RWPE2 (cell line): Measurements from ENCODE around the gene DNAJB11.

ENCODE experiments used
- ATAC-seq: fragments of 200-7000 bp; cut with Tn5 transposase; 3 replicates; pipeline ENCODE4 v1.9.1; 2021; ENCODE audit warnings: low read depth
- DNase-seq: peaks from one replicate; pipeline ENCODE4 v3.0.0-alpha.2; 2020; ENCODE audit warnings: low spot score
- H3K27ac ChIP-seq: fragments of 450-650 bp; 2 replicates; pipeline ENCODE4 v1.5.1; 2017; ENCODE audit warnings: mild to moderate bottlenecking; ENCODE audit not compliant: poor library complexity, severe bottlenecking
- H3K27me3 ChIP-seq: fragments of 250-450 bp; sonication (Bioruptor Pico); 2 replicates; pipeline ENCODE4 v1.5.1; 2021; ENCODE audit warnings: mild to moderate bottlenecking, moderate library complexity; ENCODE audit not compliant: insufficient read depth, poor library complexity, severe bottlenecking
- H3K36me3 ChIP-seq: fragments of 250-450 bp; sonication (Bioruptor Pico); 2 replicates; pipeline ENCODE4 v1.5.1; 2020; ENCODE audit warnings: low read depth, mild to moderate bottlenecking, moderate library complexity
- H3K4me1 ChIP-seq: fragments of 250-450 bp; sonication (Bioruptor Pico); 2 replicates; pipeline ENCODE4 v1.5.1; 2021; ENCODE audit warnings: mild to moderate bottlenecking, moderate library complexity; ENCODE audit not compliant: insufficient read depth, poor library complexity, severe bottlenecking
- H3K4me3 ChIP-seq: fragments of 250-450 bp; sonication (Bioruptor Pico); 2 replicates; pipeline ENCODE4 v1.5.1; 2021; ENCODE audit warnings: mild to moderate bottlenecking, moderate library complexity; ENCODE audit not compliant: severe bottlenecking
- H3K9me3 ChIP-seq: fragments of 250-450 bp; sonication (Bioruptor Pico); 2 replicates; pipeline ENCODE4 v1.5.1; 2021; ENCODE audit warnings: mild to moderate bottlenecking, moderate library complexity; ENCODE audit not compliant: severe bottlenecking
- TF ChIP-seq, protein P1 (sequence below): fragments of 450-650 bp; IDR thresholded peaks from one replicate; pipeline ENCODE4 v1.5.1; 2017; ENCODE audit warnings: mild to moderate bottlenecking, moderate library complexity; ENCODE audit not compliant: poor library complexity, severe bottlenecking

Gene DNAJB11

DNA sequence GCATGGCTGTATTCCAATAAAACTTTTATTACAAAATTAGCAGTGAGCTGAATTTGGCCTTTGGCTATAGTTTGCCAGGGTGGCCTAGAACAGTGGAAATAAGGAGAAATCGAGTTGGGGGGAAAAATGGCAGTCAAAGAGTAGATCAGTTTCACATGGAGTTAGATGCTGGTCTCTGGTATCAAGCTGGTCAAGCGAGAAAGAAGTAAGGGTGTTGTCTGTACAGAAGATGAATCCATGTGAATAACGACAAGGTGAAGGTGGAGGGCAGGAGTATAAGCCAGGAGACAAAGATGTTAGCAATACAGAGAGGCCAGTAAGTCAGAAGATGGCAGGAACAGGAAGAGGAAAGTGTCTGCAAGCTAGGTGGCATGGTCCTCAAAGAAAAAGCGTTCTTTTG lies 54.1 kb downstream of the DNAJB11 start:
- no peaks in the 10 kb centered on the region for H3K36me3 ChIP-seq
- H3K4me3 ChIP-seq = no peak overlapping the region
- DNase-seq = no peak
- H3K27ac ChIP-seq = no peak overlapping the region
- TF ChIP-seq, protein P1, sequence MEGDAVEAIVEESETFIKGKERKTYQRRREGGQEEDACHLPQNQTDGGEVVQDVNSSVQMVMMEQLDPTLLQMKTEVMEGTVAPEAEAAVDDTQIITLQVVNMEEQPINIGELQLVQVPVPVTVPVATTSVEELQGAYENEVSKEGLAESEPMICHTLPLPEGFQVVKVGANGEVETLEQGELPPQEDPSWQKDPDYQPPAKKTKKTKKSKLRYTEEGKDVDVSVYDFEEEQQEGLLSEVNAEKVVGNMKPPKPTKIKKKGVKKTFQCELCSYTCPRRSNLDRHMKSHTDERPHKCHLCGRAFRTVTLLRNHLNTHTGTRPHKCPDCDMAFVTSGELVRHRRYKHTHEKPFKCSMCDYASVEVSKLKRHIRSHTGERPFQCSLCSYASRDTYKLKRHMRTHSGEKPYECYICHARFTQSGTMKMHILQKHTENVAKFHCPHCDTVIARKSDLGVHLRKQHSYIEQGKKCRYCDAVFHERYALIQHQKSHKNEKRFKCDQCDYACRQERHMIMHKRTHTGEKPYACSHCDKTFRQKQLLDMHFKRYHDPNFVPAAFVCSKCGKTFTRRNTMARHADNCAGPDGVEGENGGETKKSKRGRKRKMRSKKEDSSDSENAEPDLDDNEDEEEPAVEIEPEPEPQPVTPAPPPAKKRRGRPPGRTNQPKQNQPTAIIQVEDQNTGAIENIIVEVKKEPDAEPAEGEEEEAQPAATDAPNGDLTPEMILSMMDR = no peak
- H3K27me3 ChIP-seq = no peaks in the 10 kb centered on the region
- H3K9me3 ChIP-seq = no peaks in the 10 kb centered on the region
- no peaks in the 10 kb centered on the region for H3K4me1 ChIP-seq
- ATAC-seq = no peak

DNA sequence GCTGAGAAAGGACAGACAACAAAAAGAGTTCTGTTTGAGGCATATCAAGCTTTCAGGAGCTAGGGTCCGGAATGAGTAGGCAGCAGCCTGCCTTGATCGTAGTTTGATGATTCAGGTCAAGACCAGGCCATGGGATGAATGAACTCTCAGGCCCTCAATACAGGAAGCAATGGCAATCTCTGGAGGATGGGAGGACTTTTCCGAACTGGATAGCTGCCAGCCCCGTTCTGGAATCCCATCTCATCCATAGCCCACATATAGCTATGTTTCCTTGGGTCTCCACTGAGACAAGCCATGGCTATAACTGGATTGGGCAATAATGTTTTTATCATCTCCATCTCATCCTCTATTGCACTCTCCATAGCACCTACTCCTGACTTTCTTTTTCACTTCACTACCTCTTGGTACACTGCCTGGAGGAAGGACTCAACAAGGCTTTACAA lies 55.1 kb downstream of the DNAJB11 start:
- H3K9me3 ChIP-seq = no peaks in the 10 kb centered on the region
- no peaks in the 10 kb centered on the region for H3K4me1 ChIP-seq
- DNase-seq (no peak), ATAC-seq (no peak)
- no peak overlapping the region for H3K4me3 ChIP-seq
- H3K27ac ChIP-seq = no peak overlapping the region
- TF ChIP-seq, protein P1 = no peak
- no peaks in the 10 kb centered on the region for H3K36me3 ChIP-seq
- H3K27me3 ChIP-seq = no peaks in the 10 kb centered on the region

DNA sequence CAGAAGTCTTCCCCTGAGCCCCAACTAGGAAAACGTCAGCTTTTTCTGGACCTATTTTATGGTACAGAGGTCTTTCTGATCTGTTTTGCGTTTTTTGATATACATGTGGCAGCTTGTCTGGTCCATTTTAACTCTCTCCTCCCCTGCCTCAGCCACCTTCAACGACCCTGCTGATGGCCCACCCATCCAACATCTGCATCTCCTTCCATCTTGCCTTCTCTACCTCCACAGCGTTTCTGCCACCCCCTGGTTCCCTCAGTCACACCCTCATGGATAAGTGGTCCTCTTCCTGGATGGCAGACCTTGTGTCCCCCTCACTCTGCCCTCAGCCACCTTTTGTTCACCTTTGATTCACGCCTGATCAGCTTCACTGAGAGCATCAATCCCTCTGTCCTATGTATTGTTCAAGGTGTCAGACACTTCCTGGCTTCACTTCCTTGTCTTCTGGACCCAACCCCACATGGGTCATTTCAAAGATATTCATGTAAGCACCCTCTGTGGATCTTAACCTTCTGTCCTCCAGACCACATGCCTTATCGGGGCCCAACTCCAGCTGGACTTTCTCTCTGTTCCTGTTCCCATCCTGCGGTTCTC lies 55.8 kb downstream of the DNAJB11 start:
- Histone ChIP-seq H3K9me3 (no peaks in the 10 kb centered on the region), H3K27ac (no peak overlapping the region), H3K4me3 (no peak overlapping the region), H3K4me1 (no peaks in the 10 kb centered on the region), H3K36me3 (no peaks in the 10 kb centered on the region), H3K27me3 (no peaks in the 10 kb centered on the region)
- DNase-seq (no peak), ATAC-seq (no peak)
- TF ChIP-seq, protein P1 = no peak

DNA sequence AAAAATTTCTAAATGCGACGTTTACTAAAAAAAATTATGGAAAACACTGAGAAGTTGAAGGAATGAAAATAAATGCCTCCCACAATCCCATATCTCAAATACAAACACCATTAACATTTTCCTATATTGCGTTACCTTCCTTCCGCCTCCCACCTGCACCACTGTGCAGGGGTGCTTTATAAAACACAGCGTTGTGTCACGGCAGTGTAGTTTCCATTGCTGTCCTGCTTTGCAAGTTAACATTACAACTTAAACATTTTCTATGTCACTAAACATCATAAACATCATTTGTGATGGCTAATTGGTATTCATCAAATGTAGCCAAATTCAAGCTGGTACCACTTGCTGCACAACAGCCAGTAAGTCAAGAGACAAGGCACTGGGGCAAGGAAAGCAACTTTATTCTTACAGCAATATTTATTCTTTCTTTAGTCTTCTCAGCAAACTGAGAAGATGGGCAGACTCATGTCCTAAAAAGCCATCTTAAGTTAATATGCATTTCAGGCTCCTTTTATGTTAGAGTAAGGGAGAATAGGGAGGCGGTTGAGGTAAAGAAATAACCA lies 57.4 kb downstream of the DNAJB11 start:
- H3K27me3 ChIP-seq = no peaks in the 10 kb centered on the region
- no peak overlapping the region for H3K27ac ChIP-seq
- H3K4me3 ChIP-seq = no peak overlapping the region
- H3K9me3 ChIP-seq = no peaks in the 10 kb centered on the region
- H3K36me3 ChIP-seq = no peaks in the 10 kb centered on the region
- TF ChIP-seq, protein P1 = no peak
- H3K4me1 ChIP-seq = no peaks in the 10 kb centered on the region
- no peak for DNase-seq
- no peak for ATAC-seq

DNA sequence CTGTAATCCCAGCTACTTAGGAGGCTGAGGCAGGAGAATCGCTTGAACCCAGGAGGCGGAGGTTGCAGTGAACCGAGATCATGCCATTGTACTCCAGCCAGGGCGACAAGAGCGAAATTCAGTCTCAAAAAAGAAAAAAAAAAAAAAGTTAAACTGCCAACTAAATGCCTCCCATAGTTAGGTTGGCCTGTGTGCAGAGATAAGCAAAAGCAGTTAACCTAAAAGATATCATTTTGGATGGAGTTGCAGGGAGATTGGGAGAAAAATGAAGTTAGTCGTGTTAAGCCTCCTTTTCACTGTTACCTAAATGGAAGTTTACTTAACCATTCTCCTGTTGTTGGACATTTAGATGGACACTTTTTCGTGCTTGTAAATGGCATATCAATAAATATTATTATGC lies 58.2 kb downstream of the DNAJB11 start:
- no peak for ATAC-seq
- Histone ChIP-seq H3K27ac (no peak overlapping the region), H3K27me3 (no peaks in the 10 kb centered on the region), H3K9me3 (no peaks in the 10 kb centered on the region), H3K4me1 (no peaks in the 10 kb centered on the region), H3K36me3 (no peaks in the 10 kb centered on the region), H3K4me3 (no peak overlapping the region)
- TF ChIP-seq, protein P1 = no peak
- DNase-seq = no peak
